Heart right ventricle (tissue), 16 donors: ENCODE measurements around the gene NXN. TPM values are rescaled to one million over a fixed set of nuclear protein-coding genes. Genes with fewer than 3 reads are reported as not detected.
"Not testable (repeated sequence)": the region's sequence is repeated elsewhere in the genome, so short reads cannot be mapped to it uniquely, and the experiment has no call there.

Experiments
- ATAC-seq, 8 donors: fragments of 200-7000 bp; cut with Tn5 transposase; one replicate each; pipeline ENCODE4 v1.9.1; 2020; ENCODE audit warnings: mild to moderate bottlenecking in 8 of 8, moderate library complexity in 8 of 8, moderate number of reproducible peaks in 1 of 8
- DNase-seq, 2 donors: peaks; one replicate each; pipeline ENCODE4 v3.0.0-alpha.2; 2020
- H3K27ac ChIP-seq, 10 donors: fragments of 200-600 bp; sonication (generic) in 2 of 10; one replicate each; pipeline versions ENCODE4 v1.5.0 to v1.8.0; 2020 to 2022; ENCODE audit warnings: mild to moderate bottlenecking in 3 of 10
- H3K27me3 ChIP-seq, 7 donors: fragments of 200-600 bp; one replicate each; pipeline ENCODE4 v1.8.0; 2021 to 2022; ENCODE audit warnings: mild to moderate bottlenecking in 2 of 7
- H3K36me3 ChIP-seq, 9 donors: fragments of 200-600 bp; sonication (generic) in 1 of 9; one replicate each; pipeline versions ENCODE4 v1.5.0 to v1.8.0; 2020 to 2022; ENCODE audit warnings: mild to moderate bottlenecking in 2 of 9
- H3K4me1 ChIP-seq, 9 donors: fragments of 200-600 bp; sonication (generic) in 1 of 9; one replicate each; pipeline versions ENCODE4 v1.5.0 to v1.8.0; 2020 to 2022; ENCODE audit warnings: mild to moderate bottlenecking in 4 of 9
- H3K4me3 ChIP-seq, 10 donors: fragments of 200-600 bp; sonication (generic) in 2 of 10; one replicate each; pipeline versions ENCODE4 v1.5.0 to v1.8.0; 2020 to 2022; ENCODE audit warnings: mild to moderate bottlenecking in 7 of 10, moderate library complexity in 2 of 10
- H3K9me3 ChIP-seq, 11 donors: fragments of 200-600 bp in 10 of 11; sonication (generic) in 2 of 11; one replicate each; pipeline versions ENCODE4 v1.5.0 to v1.8.0; 2013 to 2022; ENCODE audit warnings: mild to moderate bottlenecking in 2 of 11, control low read depth in 1 of 11, moderate library complexity in 1 of 11
- CTCF ChIP-seq, 9 donors: fragments of 200-600 bp; sonication (generic) in 2 of 9; IDR thresholded peaks; one replicate each; pipeline versions ENCODE4 v1.5.0 to v1.8.0; 2021 to 2022; ENCODE audit warnings: antibody characterized with exemption in 9 of 9, mild to moderate bottlenecking in 5 of 9, moderate library complexity in 1 of 9
- WGBS, 2 donors: extraction: QIAGEN DNeasy Blood & Tissue Kit; methylation state at CpG; one replicate each; pipeline ENCODE4 v1.1.7; 2013; ENCODE audit warnings: inconsistent platforms in 1 of 2; 5-methylcytosine and 5-hydroxymethylcytosine counted together
- intact Hi-C, 10 donors: fragments of 100-400 bp; cut with DNase I; formaldehyde crosslinking; loops; one replicate each; pipeline versions ENCODE4 v1.11.1 to v1.14.2; 2022
- polyA plus RNA-seq, 2 donors: library from polyadenylated mRNA; stranded (reverse); fragments of 200-250 nt; gene quantifications; one replicate each; pipeline ENCODE4 v1.2.3, GENCODE V29; 2013
- total RNA-seq, 10 donors: library from RNA; stranded (reverse); fragmentation: NEBNext Ultra II Directional in 3 of 10; extraction: Animal tissue kit (Norgen Biotek cat#: 25700) in 3 of 10; gene quantifications; one replicate each; pipeline versions ENCODE4 v1.2.1 to v1.2.4, GENCODE V29; 2021 to 2023
- donor health status: Arrhythmogenic right ventricular cardiomyopathy.
- donor health status: ischemic (EF 13 %, LVEDD 7.1; RV severe dilation, severe dysfunction).
- donor health status: healthy with polysubstance abuse.
- donor health status: DM: no; HTN: yes; CAD: no.
- donor health status: DM: no; HTN: no; CAD: no.
- donor health status: ischemic (EF 25% LVEDD 6.9; RV normal size, moderate dysfunction).
- donor health status: ischemic (EF 25% LVEDD 5.7; RV mildly dilated, moderate dysfunction).
- donor health status: healthy.
- donor health status: DM: yes; HTN: yes; CAD: no.
- donor health status: Ischemic cardiomyopathy.
- donor health status: ischemic (EF 35%, LVEDD 5.7; RV mildly dilated, moderate dysfunction).
- donor health status: nonischemic (EF 11% LVEDD 7.7; RV severe dilation, severe dysfunction).
- donor health status: DM: yes; HTN: yes; CAD: no.
- donor health status: PGD.
- donor health status: ischemic (EF 29% LVEDD 5.4; RV normal size, mild dysfunction).
- donor health status: nonischemic (EF 23%, LVEDD 6.1; RV moderate dilation, normal function).

NXN gene
- total and polyA plus RNA-seq, 12 donors: 9.9 to 24.4 (median 15.9) TPM

- peaks cover 44 to 91% (median 83%) of the 10 kb centered on the region in 9 donors for H3K4me1 ChIP-seq
- no peak for TF ChIP-seq CTCF (IDR thresholded peaks at IDR 0.05)
- peaks cover 0 to 73% (median 24%) of the 10 kb centered on the region in 9 donors for H3K36me3 ChIP-seq
- 27 to 37% methylated on average over 15 of the region's 15 CpGs for WGBS, 2 donors
- peak overlapping the region; percentile 70 to 90 (median 80) for H3K27ac ChIP-seq
- ATAC-seq: peak in 1 of 8 donors; percentile 4
- intact Hi-C loops: loop anchor here in 7 of 10 donors (5.0 kb wide), 4 partner anchors 41 to 56 kb away; no protein-coding TSS in a partner anchor
- no peak for DNase-seq
- H3K9me3 ChIP-seq: no peaks in the 10 kb centered on the region
- no peak overlapping the region for H3K4me3 ChIP-seq
- H3K27me3 ChIP-seq: no peaks in the 10 kb centered on the region
Observed at GRCh38 chr17:1000597-1001461, 21.3 kb upstream of the NXN start.

- peak overlapping the region in 3 of 10 donors; percentile 91 to 94 (median 93) for H3K27ac ChIP-seq
- ATAC-seq: no peak
- no peak for TF ChIP-seq CTCF (IDR thresholded peaks at IDR 0.05)
- intact Hi-C loops: loop anchor here in 1 of 10 donors (5.0 kb wide), 1 partner anchor 586 kb away; a partner anchor contains a TSS
- H3K4me3 ChIP-seq: peak overlapping the region in 9 of 10 donors; percentile 74 to 100 (median 93)
- DNase-seq: no peak
- H3K36me3 ChIP-seq: peaks cover 0 to 46% (median 21%) of the 10 kb centered on the region in 9 donors
- H3K4me1 ChIP-seq: peaks cover 26 to 64% (median 56%) of the 10 kb centered on the region in 9 donors
- H3K9me3 ChIP-seq: peaks cover 0 to 9% (median 0%) of the 10 kb centered on the region in 11 donors
- no peaks in the 10 kb centered on the region for H3K27me3 ChIP-seq
- whole genome bisulfite sequencing, 2 donors: 36 to 39% methylated on average over 2 of the region's 2 CpGs
Observed at GRCh38 chr17:998111-998510, 18.5 kb upstream of the NXN start.

GRCh38 chr17:996554-997344, 17.2 kb upstream of the NXN start, which contains the start of gene TIMM22:
TIMM22 (plus strand) TSS chr17:997129; CDS start chr17:997143, 14 bp downstream.
- Histone ChIP-seq H3K27me3 (no peaks in the 10 kb centered on the region), H3K4me1 (peaks cover 19 to 50% (median 43%) of the 10 kb centered on the region in 9 donors), H3K4me3 (peak within 1 kb of the TSS; percentile 74 to 100 (median 92)), H3K9me3 (peaks cover 0 to 16% (median 0%) of the 10 kb centered on the region in 11 donors), H3K27ac (peak within 1 kb of the TSS; percentile 83 to 95 (median 93)), H3K36me3 (peaks cover 0 to 35% (median 16%) of the 10 kb centered on the region in 9 donors)
- 0% methylated on average over 71 of the region's 71 CpGs for WGBS, 2 donors
- peak; percentile 93 to 97 (median 96) for ATAC-seq
- TF ChIP-seq CTCF (IDR thresholded peaks at IDR 0.05): peak; percentile 85 to 98 (median 94)
- DNase-seq: peak; percentile 91 to 95
- intact Hi-C loops: loop anchor here in 1 of 10 donors (2.0 to 5.0 kb wide), 3 partner anchors 48 to 584 kb away; a partner anchor contains a TSS

GRCh38 chr17:995324-995723, 15.7 kb upstream of the NXN start:
- ATAC-seq, H3K4me3 ChIP-seq, H3K27me3 ChIP-seq, DNase-seq, H3K27ac ChIP-seq: not testable (repeated sequence)
- H3K36me3 ChIP-seq: peaks cover 0 to 21% (median 8%) of the 10 kb centered on the region in 9 donors
- intact Hi-C loops: loop anchor here in 1 of 10 donors (5.0 kb wide), 1 partner anchor 583 kb away; a partner anchor contains a TSS
- H3K9me3 ChIP-seq: peaks cover 0 to 16% (median 0%) of the 10 kb centered on the region in 11 donors
- 90% methylated on average over 8 of the region's 8 CpGs for WGBS, 2 donors
- H3K4me1 ChIP-seq: peaks cover 9 to 36% (median 28%) of the 10 kb centered on the region in 9 donors
